Trophoblast cell (in vitro differentiated cells and primary cell): Measurements from ENCODE around the gene KCNMA1.

Experiments used
- DNase-seq, 2 donors: peaks; one replicate each; pipeline ENCODE4 v3.0.0-alpha.2; 2016
- H2AFZ ChIP-seq: 2 replicates; pipeline ENCODE4 v1.6.1; 2013; ENCODE audit warnings: low read length, moderate library complexity, mild to moderate bottlenecking; ENCODE audit not compliant: insufficient read depth, poor library complexity
- H2AK5ac ChIP-seq: 2 replicates; pipeline ENCODE4 v1.6.1; 2013; ENCODE audit warnings: mild to moderate bottlenecking, low read length
- H2BK120ac ChIP-seq: 2 replicates; pipeline ENCODE4 v1.6.1; 2013; ENCODE audit warnings: low read length, mild to moderate bottlenecking, moderate library complexity; ENCODE audit not compliant: insufficient read depth, poor library complexity
- H2BK12ac ChIP-seq: 2 replicates; pipeline ENCODE4 v1.6.1; 2013; ENCODE audit warnings: mild to moderate bottlenecking, low read length, moderate library complexity
- H2BK5ac ChIP-seq: 2 replicates; pipeline ENCODE4 v1.6.1; 2013; ENCODE audit warnings: low read length, low read depth, moderate library complexity, mild to moderate bottlenecking; ENCODE audit not compliant: poor library complexity
- H3K14ac ChIP-seq: 2 replicates; pipeline ENCODE4 v1.6.1; 2013; ENCODE audit warnings: mild to moderate bottlenecking, low read length
- H3K18ac ChIP-seq: 2 replicates; pipeline ENCODE4 v1.6.1; 2013; ENCODE audit warnings: mild to moderate bottlenecking, low read length
- H3K23ac ChIP-seq: 2 replicates; pipeline ENCODE4 v1.6.1; 2013; ENCODE audit warnings: low read length
- H3K27ac ChIP-seq: 2 replicates; pipeline ENCODE4 v1.5.1; 2013; ENCODE audit warnings: low read depth, mild to moderate bottlenecking, inconsistent platforms, low read length, moderate library complexity
- H3K27me3 ChIP-seq: 2 replicates; pipeline ENCODE4 v1.6.1; 2013; ENCODE audit warnings: inconsistent platforms, mild to moderate bottlenecking, low read length, moderate library complexity; ENCODE audit not compliant: insufficient read depth
- H3K36me3 ChIP-seq, 2 experiments: 1 replicate in 1 of 2; 2 replicates in 1 of 2; pipeline ENCODE4 v1.6.1; 2013; ENCODE audit warnings: low read length in 2 of 2, mild to moderate bottlenecking in 2 of 2, moderate library complexity in 1 of 2; ENCODE audit not compliant: insufficient read depth in 2 of 2, control insufficient read depth in 1 of 2
- H3K4ac ChIP-seq: 2 replicates; pipeline ENCODE4 v1.6.1; 2013; ENCODE audit warnings: low read depth, mild to moderate bottlenecking, low read length, moderate library complexity
- H3K4me1 ChIP-seq, 2 experiments: 1 replicate in 1 of 2; 2 replicates in 1 of 2; pipeline ENCODE4 v1.6.1; 2013; ENCODE audit warnings: low read length in 2 of 2, mild to moderate bottlenecking in 2 of 2, moderate library complexity in 1 of 2; ENCODE audit not compliant: insufficient read depth in 2 of 2, control insufficient read depth in 1 of 2
- H3K4me2 ChIP-seq: 2 replicates; pipeline ENCODE4 v1.6.1; 2013; ENCODE audit warnings: inconsistent platforms, mild to moderate bottlenecking, low read length, moderate library complexity
- H3K4me3 ChIP-seq: 2 replicates; pipeline ENCODE4 v1.5.1; 2013; ENCODE audit warnings: mild to moderate bottlenecking, low read depth, low read length, inconsistent platforms
- H3K79me1 ChIP-seq: one replicate; pipeline ENCODE4 v1.6.1; 2013; ENCODE audit warnings: low read length
- H3K79me2 ChIP-seq: 2 replicates; pipeline ENCODE4 v1.6.1; 2013; ENCODE audit warnings: low read length, mild to moderate bottlenecking; ENCODE audit not compliant: control insufficient read depth, insufficient read depth, poor library complexity
- H3K9ac ChIP-seq: 2 replicates; pipeline ENCODE4 v1.6.1; 2013; ENCODE audit warnings: mild to moderate bottlenecking, low read length
- H3K9me3 ChIP-seq: 2 replicates; pipeline ENCODE4 v1.6.1; 2013; ENCODE audit warnings: low read depth, mild to moderate bottlenecking, control low read depth, inconsistent platforms, low read length; ENCODE audit not compliant: insufficient read depth
- H4K12ac ChIP-seq: 2 replicates; pipeline ENCODE4 v1.6.1; 2013; ENCODE audit warnings: low read depth, mild to moderate bottlenecking, low read length, moderate library complexity
- H4K8ac ChIP-seq: 2 replicates; pipeline ENCODE4 v1.6.1; 2013; ENCODE audit warnings: low read depth, mild to moderate bottlenecking, low read length, moderate library complexity
- H4K91ac ChIP-seq: one replicate; pipeline ENCODE4 v1.6.1; 2013; ENCODE audit warnings: low read depth, mild to moderate bottlenecking, low read length, moderate library complexity
- WGBS: extraction: QIAGEN DNeasy Blood & Tissue Kit; methylation state at CpG from one replicate; pipeline ENCODE4 v1.1.7; 2013; ENCODE audit warnings: missing lambda C conversion rate; ENCODE audit not compliant: insufficient read length, insufficient coverage; ENCODE audit errors: extremely low coverage; 5-methylcytosine and 5-hydroxymethylcytosine counted together

The KCNMA1 gene

GRCh38 chr10:76874896-76875295 lies 762.7 kb downstream of the KCNMA1 start:
- Histone ChIP-seq H3K79me1 (no peaks in the 10 kb centered on the region), H2BK12ac (no peak overlapping the region), H4K12ac (no peak overlapping the region), H3K4me3 (no peak overlapping the region), H3K23ac (no peak overlapping the region), H3K4ac (no peak overlapping the region), H3K79me2 (no peaks in the 10 kb centered on the region), H3K9ac (no peak overlapping the region), H2BK120ac (no peak overlapping the region), H3K4me2 (no peak overlapping the region), H4K8ac (no peak overlapping the region), H2AFZ (no peak overlapping the region), H2BK5ac (no peak overlapping the region), H2AK5ac (no peak overlapping the region), H3K27me3 (no peaks in the 10 kb centered on the region), H3K14ac (no peak overlapping the region), H3K9me3 (peaks cover 1% of the 10 kb centered on the region), H3K18ac (no peak overlapping the region), H3K27ac (no peak overlapping the region), H3K36me3 (no peaks in the 10 kb centered on the region), H4K91ac (no peak overlapping the region), H3K4me1 (no peaks in the 10 kb centered on the region)
- DNase-seq = no peak
- no CpG with 5 or more reads among the region's 3 CpGs for WGBS

GRCh38 chr10:76874176-76874575 lies 763.4 kb downstream of the KCNMA1 start:
- no peak overlapping the region for H3K4ac ChIP-seq
- no peak overlapping the region for H3K27ac ChIP-seq
- H3K9ac ChIP-seq = no peak overlapping the region
- no peak overlapping the region for H3K4me3 ChIP-seq
- no peak overlapping the region for H3K14ac ChIP-seq
- no peak overlapping the region for H4K12ac ChIP-seq
- no peaks in the 10 kb centered on the region for H3K36me3 ChIP-seq
- WGBS = no CpG with 5 or more reads among the region's 1 CpG
- H3K79me1 ChIP-seq = no peaks in the 10 kb centered on the region
- H3K4me2 ChIP-seq = no peak overlapping the region
- peaks cover 1% of the 10 kb centered on the region for H3K9me3 ChIP-seq
- no peak overlapping the region for H2BK12ac ChIP-seq
- H3K23ac ChIP-seq = no peak overlapping the region
- H3K27me3 ChIP-seq = no peaks in the 10 kb centered on the region
- H2BK5ac ChIP-seq = no peak overlapping the region
- no peaks in the 10 kb centered on the region for H3K4me1 ChIP-seq
- no peak overlapping the region for H3K18ac ChIP-seq
- no peak overlapping the region for H2AFZ ChIP-seq
- no peak overlapping the region for H2BK120ac ChIP-seq
- H2AK5ac ChIP-seq = no peak overlapping the region
- H4K8ac ChIP-seq = no peak overlapping the region
- no peak overlapping the region for H4K91ac ChIP-seq
- H3K79me2 ChIP-seq = no peaks in the 10 kb centered on the region
- DNase-seq = no peak

DNA sequence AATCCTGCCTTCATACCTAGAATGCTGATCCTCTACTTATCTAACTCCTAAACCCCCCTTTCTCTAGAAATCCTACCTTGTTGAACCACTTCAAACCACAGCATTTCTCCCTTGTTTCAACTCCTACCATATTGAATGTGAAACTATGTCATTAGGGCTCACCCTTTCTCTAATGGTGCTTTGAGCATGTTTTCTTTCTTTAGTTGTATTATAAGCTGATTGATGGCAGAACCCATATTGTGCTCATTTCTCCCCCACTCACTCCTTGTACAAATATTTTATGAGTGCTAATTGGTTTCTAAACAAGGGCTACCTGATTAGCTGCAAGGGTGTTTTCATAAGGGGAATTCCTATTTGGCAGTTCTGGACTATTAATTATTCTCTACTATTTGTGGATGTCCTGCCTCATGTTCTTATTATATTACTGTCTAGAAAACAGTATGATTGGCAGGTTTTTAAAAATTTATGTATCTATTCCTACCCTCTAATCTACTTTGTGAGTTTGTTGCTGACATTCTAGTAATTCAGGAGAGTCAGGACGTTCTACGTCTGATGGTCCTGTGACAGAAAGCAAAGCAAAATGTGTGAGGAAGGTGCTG lies 765.8 kb downstream of the KCNMA1 start:
- no peak for DNase-seq
- H2BK120ac ChIP-seq = no peak overlapping the region
- no peak overlapping the region for H2AK5ac ChIP-seq
- H3K18ac ChIP-seq = no peak overlapping the region
- no peaks in the 10 kb centered on the region for H3K79me1 ChIP-seq
- H3K4me3 ChIP-seq = no peak overlapping the region
- H3K36me3 ChIP-seq = no peaks in the 10 kb centered on the region
- no peaks in the 10 kb centered on the region for H3K4me1 ChIP-seq
- H3K14ac ChIP-seq = no peak overlapping the region
- H4K8ac ChIP-seq = no peak overlapping the region
- no peak overlapping the region for H3K27ac ChIP-seq
- no peaks in the 10 kb centered on the region for H3K27me3 ChIP-seq
- no peak overlapping the region for H3K9ac ChIP-seq
- H3K9me3 ChIP-seq = peaks cover 1% of the 10 kb centered on the region
- no peak overlapping the region for H2AFZ ChIP-seq
- H3K4me2 ChIP-seq = no peak overlapping the region
- WGBS = no CpG with 5 or more reads among the region's 2 CpGs
- H2BK12ac ChIP-seq = no peak overlapping the region
- H4K91ac ChIP-seq = no peak overlapping the region
- no peak overlapping the region for H2BK5ac ChIP-seq
- no peak overlapping the region for H4K12ac ChIP-seq
- H3K4ac ChIP-seq = no peak overlapping the region
- H3K79me2 ChIP-seq = no peaks in the 10 kb centered on the region
- no peak overlapping the region for H3K23ac ChIP-seq

DNA sequence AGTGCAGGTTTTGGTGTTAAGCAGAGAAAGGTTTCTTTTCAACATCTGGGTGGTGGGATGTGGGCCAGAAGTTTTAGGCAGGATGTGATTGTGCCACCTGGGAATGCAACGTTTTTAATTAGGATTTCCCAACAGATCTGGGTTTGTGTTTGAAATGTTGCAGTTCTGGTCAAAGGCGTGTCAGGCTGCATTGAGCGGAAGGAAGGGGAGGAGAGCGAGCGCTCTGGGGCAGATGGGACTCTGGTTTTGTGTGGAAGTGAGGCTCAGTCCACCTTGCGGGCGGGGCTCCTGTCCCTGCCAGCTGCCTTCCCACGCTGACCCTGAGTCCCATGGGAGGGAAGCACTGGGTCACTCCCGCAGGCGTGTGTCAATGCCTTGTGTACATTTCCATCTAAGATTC lies 767.7 kb downstream of the KCNMA1 start:
- Histone ChIP-seq H4K8ac (no peak overlapping the region), H3K23ac (no peak overlapping the region), H3K4ac (no peak overlapping the region), H3K27ac (no peak overlapping the region), H3K79me1 (no peaks in the 10 kb centered on the region), H3K4me2 (no peak overlapping the region), H3K27me3 (no peaks in the 10 kb centered on the region), H3K36me3 (no peaks in the 10 kb centered on the region), H3K9me3 (peaks cover 1% of the 10 kb centered on the region), H3K4me1 (no peaks in the 10 kb centered on the region), H3K14ac (no peak overlapping the region), H2BK5ac (no peak overlapping the region), H2BK120ac (no peak overlapping the region), H2AFZ (no peak overlapping the region), H3K79me2 (no peaks in the 10 kb centered on the region), H3K9ac (no peak overlapping the region), H2AK5ac (no peak overlapping the region), H4K91ac (no peak overlapping the region), H3K4me3 (no peak overlapping the region), H4K12ac (no peak overlapping the region), H2BK12ac (no peak overlapping the region), H3K18ac (no peak overlapping the region)
- no CpG with 5 or more reads among the region's 10 CpGs for WGBS
- DNase-seq = no peak
